NCI-H446 (cell line): ENCODE measurements around the gene PGPEP1.
A peak's percentile ranks its signal among the peaks of the same experiment; 100 is the strongest.

Experiments
- DNase-seq, 2 experiments: peaks; one replicate each; lab custom pipeline; 2025; lab: John Stamatoyannopoulos, UW

Gene PGPEP1

DNA sequence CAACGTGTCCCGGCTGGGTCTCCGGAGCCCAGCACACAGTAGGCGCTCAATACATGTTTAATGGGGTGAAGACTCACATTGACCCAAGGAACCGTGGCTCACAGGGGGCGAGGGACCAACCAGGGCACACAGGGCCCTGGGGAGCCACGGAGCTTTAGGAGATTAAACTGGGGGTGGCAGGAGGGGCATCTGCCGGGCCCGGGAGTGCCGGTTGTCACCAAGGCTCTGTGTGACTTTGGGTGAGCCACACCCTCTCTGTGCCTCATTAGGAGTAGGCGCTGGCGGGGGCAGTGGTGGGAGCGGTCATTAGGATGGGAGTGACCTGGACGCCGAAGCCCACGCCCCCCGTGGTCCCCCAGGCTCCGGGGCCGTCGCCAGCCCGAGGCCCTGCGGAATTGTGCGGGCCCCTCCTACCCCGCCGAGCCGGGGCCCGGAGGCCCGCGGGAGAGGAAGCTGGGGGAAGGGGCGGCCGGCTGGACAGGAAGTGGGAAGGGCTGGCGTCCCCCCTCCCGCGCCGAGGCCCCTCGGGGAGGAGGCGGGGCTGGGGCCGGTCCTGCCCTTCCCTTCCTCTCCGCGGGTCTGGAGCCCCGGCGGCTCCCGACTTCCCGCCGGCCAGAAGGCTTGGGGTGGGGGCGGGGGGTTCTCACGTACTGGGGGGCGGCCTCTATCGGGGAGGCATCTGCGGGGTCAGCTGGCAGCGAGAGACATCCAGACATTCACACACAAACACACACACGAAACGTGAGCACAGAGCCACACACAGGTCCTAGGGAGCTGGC is 77.0 kb downstream of the PGPEP1 start:
- peak in 1 of 2 experiments; percentile 44 for DNase-seq

DNA sequence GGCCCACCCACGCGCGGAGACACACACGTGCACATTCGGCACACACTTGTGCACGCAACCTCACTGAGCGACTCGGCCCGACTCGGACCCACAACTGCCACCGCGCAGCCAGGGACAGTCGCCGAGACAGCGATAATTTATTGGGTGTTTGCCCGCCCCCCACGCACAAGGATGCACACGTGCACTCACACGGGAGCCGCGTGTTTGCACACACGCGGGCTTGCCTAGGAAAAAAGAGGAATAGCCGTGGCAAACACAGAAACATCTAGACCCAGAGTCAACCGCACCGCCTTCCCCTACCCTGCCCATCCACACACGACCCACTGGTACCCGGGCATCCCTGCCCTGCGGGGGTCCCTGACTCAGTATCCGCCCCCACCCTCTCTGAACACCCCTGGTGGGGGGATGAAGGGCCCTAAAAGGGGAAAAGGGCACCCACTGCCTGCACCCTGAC is 77.7 kb downstream of the PGPEP1 start:
- DNase-seq: no peak

DNA sequence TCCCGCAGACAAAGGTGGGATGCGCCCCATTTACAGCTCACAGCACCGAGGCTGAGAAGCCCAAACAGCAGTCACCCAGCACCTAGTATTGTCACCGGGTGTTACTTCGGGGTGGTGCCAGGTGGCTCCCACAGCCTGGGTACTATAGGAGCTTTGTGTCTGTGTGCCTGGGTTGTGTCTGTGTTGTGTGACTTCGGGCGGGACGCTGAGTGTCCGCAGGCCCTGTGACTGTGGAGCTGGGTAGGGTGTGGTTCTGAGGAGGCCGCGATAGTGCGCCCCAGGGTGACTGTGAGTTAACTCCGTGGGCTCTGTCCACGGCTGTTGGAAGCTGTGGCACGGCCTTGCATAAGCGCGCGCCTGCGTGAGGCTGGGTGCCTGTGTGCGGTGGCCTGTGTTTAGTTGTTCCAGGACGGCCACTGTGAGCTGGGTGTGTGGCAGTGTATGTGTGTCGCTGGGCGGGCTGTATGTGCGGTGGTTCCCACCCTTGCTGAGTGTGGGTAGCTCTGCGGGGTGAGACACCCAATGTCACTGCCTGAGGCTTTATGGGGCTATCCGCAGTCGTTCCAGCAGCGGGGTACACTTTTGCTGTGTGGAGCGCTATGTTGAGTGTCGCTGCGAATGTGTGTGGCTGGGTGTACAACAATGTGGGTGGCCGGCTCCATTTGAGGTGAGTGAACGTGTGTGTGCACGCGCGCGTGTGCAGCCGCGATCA is 78.2 kb downstream of the PGPEP1 start:
- DNase-seq: no peak

DNA sequence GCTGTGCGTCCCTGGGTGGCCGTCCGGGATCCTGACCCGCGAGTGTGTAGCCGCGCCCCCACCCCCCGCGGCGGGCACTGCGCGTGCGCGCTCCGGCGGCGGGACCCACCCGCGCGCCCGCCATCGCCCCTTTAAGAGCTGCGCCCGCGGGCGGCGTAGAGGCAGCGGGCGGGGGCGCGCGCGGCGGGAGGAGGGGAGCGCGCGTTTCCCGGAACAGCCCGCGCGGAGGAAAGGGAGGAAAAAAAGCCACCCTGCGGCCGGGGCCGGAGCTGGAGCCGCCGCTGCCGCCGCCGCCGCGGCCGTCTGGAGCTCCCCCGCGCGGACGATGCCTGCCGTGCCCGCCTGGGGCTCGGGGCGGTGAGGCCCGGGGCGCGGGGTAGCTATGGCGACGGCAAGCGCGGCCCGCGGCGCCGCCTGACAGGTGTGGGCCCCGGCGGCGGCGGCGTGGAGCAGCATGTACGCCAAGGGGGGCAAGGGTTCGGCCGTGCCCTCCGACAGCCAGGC is 78.8 kb downstream of the PGPEP1 start, which contains the start of gene SSBP4:
Gene SSBP4, plus strand, starts transcription at position 204 of the 504 bp plus-strand sequence. Its CDS starts 251 bp downstream, at position 455.
- peak; percentile 36 to 87 for DNase-seq
